Activated naive CD4-positive, alpha-beta T cell treated with anti-CD3 and anti-CD28 coated beads, Interleukin-2, amount 10 ng/mL, durations not matched to agents 7 days and 5 days (primary cell): ENCODE results near the gene ZBTB12.
"Not testable (repeated sequence)": the region's sequence is repeated elsewhere in the genome, so short reads cannot be mapped to it uniquely, and the experiment has no call there.

ENCODE experiments used
- CTCF ChIA-PET: fragments of 350-600 bp; sonication (Branson Sonifier 250); formaldehyde crosslinking; loops from one replicate; lab custom pipeline; 2021; ENCODE audit warnings: antibody characterized with exemption; lab: Charles Lee
- DNase-seq: peaks from one replicate; pipeline ENCODE4 v3.0.0-alpha.2; 2020
- H3K27ac Mint-ChIP-seq: one replicate; pipeline ENCODE4 v1.8.0; 2021; ENCODE audit warnings: mild to moderate bottlenecking, moderate library complexity, mixed read lengths
- H3K27me3 Mint-ChIP-seq: one replicate; pipeline ENCODE4 v1.8.0; 2021; ENCODE audit warnings: mild to moderate bottlenecking, mixed read lengths
- H3K36me3 Mint-ChIP-seq: one replicate; pipeline ENCODE4 v1.8.0; 2021; ENCODE audit warnings: mixed read lengths
- H3K4me1 Mint-ChIP-seq: one replicate; pipeline ENCODE4 v1.8.0; 2021; ENCODE audit warnings: mixed read lengths
- H3K4me3 Mint-ChIP-seq: one replicate; pipeline ENCODE4 v1.8.0; 2021; ENCODE audit warnings: mild to moderate bottlenecking, moderate library complexity, mixed read lengths
- H3K9me3 Mint-ChIP-seq: one replicate; pipeline ENCODE4 v1.8.0; 2021; ENCODE audit warnings: mixed read lengths

Gene ZBTB12

GRCh38 chr6:31935021-31935420 lies 33.1 kb upstream of the ZBTB12 start:
- H3K27me3 Mint-ChIP-seq, result peaks cover 25% of the 10 kb centered on the region
- no peak overlapping the region for H3K27ac Mint-ChIP-seq
- H3K36me3 Mint-ChIP-seq, result no peaks in the 10 kb centered on the region
- H3K4me1 Mint-ChIP-seq, result no peaks in the 10 kb centered on the region
- CTCF ChIA-PET, result no interaction called here
- no peaks in the 10 kb centered on the region for H3K9me3 Mint-ChIP-seq
- DNase-seq, result no peak
- H3K4me3 Mint-ChIP-seq, result no peak overlapping the region

DNA sequence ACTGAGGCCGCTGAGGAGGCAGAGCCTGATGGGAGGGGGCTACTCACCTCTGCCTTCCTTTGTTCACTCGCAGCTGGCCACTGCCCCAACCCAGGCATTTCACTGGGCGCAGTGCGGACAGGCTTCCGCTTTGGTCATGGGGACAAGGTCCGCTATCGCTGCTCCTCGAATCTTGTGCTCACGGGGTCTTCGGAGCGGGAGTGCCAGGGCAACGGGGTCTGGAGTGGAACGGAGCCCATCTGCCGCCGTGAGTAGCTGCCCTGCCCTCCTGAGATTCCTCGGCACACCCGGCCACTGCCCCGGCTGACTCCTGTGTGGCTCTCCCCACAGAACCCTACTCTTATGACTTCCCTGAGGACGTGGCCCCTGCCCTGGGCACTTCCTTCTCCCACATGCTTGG lies 31.7 kb upstream of the ZBTB12 start:
- CTCF ChIA-PET, result no interaction called here
- Mint-ChIP-seq H3K36me3 (no peaks in the 10 kb centered on the region), H3K4me1 (no peaks in the 10 kb centered on the region), H3K9me3 (no peaks in the 10 kb centered on the region), H3K27ac (no peak overlapping the region), H3K27me3 (peaks cover 21% of the 10 kb centered on the region), H3K4me3 (no peak overlapping the region)
- DNase-seq, result no peak

- H3K27ac Mint-ChIP-seq, DNase-seq, H3K36me3 Mint-ChIP-seq, H3K9me3 Mint-ChIP-seq, CTCF ChIA-PET, H3K4me3 Mint-ChIP-seq, H3K4me1 Mint-ChIP-seq: not testable (repeated sequence)
- H3K27me3 Mint-ChIP-seq, result peaks cover 29% of the 10 kb centered on the region
Measured at GRCh38 chr6:31932137-31932536, 30.3 kb upstream of the ZBTB12 start.

DNA sequence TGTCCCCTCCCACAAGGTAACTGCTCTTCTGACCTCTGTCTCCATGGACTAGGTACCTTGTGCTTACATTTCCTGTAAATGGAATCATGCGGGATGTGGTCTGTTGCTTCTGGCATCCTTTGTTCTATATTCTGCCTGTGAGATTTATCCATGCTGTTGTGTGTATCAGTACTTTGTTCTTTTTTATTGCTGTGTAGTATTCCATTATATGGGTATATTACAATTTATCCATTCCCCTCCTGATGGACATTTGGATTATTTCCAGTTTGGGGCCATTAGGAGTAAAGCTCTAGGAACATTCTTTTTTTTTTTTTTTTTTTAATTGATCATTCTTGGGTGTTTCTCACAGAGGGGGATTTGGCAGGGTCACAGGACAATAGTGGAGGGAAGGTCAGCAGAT lies 29.1 kb upstream of the ZBTB12 start:
- Mint-ChIP-seq H3K36me3 (no peaks in the 10 kb centered on the region), H3K27ac (no peak overlapping the region), H3K9me3 (no peaks in the 10 kb centered on the region), H3K4me1 (no peaks in the 10 kb centered on the region), H3K27me3 (peaks cover 26% of the 10 kb centered on the region), H3K4me3 (no peak overlapping the region)
- no peak for DNase-seq
- CTCF ChIA-PET, result no interaction called here

- Mint-ChIP-seq H3K36me3 (no peaks in the 10 kb centered on the region), H3K4me1 (no peaks in the 10 kb centered on the region), H3K27me3 (peaks cover 17% of the 10 kb centered on the region), H3K27ac (no peak overlapping the region), H3K9me3 (no peaks in the 10 kb centered on the region), H3K4me3 (no peak overlapping the region)
- no peak for DNase-seq
- CTCF ChIA-PET, result no interaction called here
Measured at GRCh38 chr6:31928672-31928939, 26.7 kb upstream of the ZBTB12 start.

- H3K27me3 Mint-ChIP-seq, result peaks cover 12% of the 10 kb centered on the region
- no peak overlapping the region for H3K27ac Mint-ChIP-seq
Measured at GRCh38 chr6:31927863-31928671, 26.2 kb upstream of the ZBTB12 start.

DNA sequence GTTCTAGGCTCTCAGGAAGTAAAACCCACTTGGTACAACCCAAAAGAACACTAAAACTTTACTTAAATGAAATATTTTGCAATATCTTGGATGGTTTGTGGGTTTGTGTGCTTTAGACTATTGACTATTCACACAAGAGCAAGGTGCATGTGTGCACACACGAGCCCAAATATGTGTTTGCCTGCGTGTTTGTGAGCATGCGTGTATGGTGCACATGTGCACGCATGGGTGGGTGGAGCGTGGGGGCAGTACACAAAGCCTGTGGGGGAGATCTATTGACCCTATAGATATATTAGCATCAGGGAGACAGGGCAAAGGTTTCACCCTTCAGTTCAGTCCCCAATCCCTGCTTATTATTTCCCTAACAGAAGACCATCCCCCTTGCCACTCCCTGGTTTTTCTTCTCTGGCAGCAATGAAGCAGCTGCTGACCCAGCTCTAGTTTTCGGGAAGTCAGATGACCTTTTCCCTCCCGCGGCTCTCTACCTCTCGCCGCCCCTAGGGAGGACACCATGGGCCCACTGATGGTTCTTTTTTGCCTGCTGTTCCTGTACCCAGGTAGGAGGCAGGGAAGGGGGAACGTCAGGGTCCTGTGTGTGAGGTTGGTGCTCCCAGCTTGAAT lies 25.5 kb upstream of the ZBTB12 start, which contains the start of gene C2:
TSS of gene C2 (plus strand) at position 476 of the 621 bp plus-strand sequence. CDS start at position 512, 36 bp downstream.
- CTCF ChIA-PET, result interaction anchor here (0.6 kb wide), 1 partner anchor 8 kb away, joined by 4 read pairs; no protein-coding TSS in a partner anchor
- H3K27ac Mint-ChIP-seq, result no peak within 1 kb of the TSS
- DNase-seq, result no peak
- H3K4me3 Mint-ChIP-seq, result no peak within 1 kb of the TSS
- no peaks in the 10 kb centered on the region for H3K4me1 Mint-ChIP-seq
- peaks cover 12% of the 10 kb centered on the region for H3K27me3 Mint-ChIP-seq
- no peaks in the 10 kb centered on the region for H3K9me3 Mint-ChIP-seq
- H3K36me3 Mint-ChIP-seq, result no peaks in the 10 kb centered on the region

More at GRCh38 chr6:31927863-31928671, 26.2 kb upstream of the ZBTB12 start:
- CTCF ChIA-PET, result no interaction called here
- H3K4me1 Mint-ChIP-seq, result no peaks in the 10 kb centered on the region
- H3K36me3 Mint-ChIP-seq, result no peaks in the 10 kb centered on the region
- no peaks in the 10 kb centered on the region for H3K9me3 Mint-ChIP-seq
- no peak overlapping the region for H3K4me3 Mint-ChIP-seq
- DNase-seq, result no peak

DNA sequence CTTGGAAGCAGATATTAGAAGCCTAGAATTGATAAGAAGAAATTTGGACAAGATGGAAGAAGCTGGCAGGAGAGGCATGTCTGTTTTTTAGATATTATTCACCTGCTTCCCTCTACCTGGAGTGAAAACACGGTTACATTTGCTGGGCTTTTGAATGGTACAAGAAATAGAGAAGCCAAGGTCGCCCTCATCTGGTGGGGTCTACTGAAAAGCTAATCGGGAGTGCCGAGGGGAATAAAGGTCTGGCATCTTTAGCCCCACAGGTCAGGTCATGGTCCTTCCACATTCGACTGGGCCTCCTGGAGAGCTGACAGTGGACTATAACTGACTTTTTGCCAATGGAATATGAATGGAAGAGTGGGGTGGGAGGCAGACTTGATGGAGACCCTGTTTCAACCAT lies 21.1 kb upstream of the ZBTB12 start:
- CTCF ChIA-PET, result interaction anchor here (0.8 kb wide), 2 partner anchors 239 to 375 kb away, joined by 3 read pairs; no protein-coding TSS in a partner anchor
- Mint-ChIP-seq H3K4me3 (no peak overlapping the region), H3K27ac (no peak overlapping the region), H3K4me1 (no peaks in the 10 kb centered on the region), H3K27me3 (peaks cover 24% of the 10 kb centered on the region), H3K9me3 (no peaks in the 10 kb centered on the region), H3K36me3 (no peaks in the 10 kb centered on the region)
- DNase-seq, result peak; percentile 53

DNA sequence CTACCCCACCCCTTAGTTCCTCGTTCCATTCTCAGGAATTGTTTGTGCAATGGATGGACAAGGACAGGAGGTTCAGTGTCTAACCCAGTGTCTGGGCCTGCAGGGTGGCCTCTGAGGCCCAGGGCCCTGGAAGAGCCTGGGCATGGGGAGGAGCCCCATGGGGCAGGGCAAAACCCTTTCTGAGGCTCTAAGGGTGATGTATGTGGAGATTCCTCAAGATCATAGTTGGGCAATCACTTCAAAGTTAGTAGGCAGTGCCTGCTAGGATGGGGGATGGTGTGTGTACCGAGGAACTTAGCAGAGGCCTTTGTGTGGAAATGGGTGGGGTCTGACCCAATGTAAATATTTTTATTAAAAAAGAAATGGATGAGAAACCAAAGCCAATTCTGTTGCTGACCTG lies 18.9 kb upstream of the ZBTB12 start:
- Mint-ChIP-seq H3K4me3 (no peak overlapping the region), H3K27me3 (peaks cover 22% of the 10 kb centered on the region), H3K36me3 (no peaks in the 10 kb centered on the region), H3K4me1 (no peaks in the 10 kb centered on the region), H3K27ac (no peak overlapping the region), H3K9me3 (no peaks in the 10 kb centered on the region)
- CTCF ChIA-PET, result interaction anchor here (1.8 kb wide), 1 partner anchor 32 kb away, joined by 7 read pairs; no protein-coding TSS in a partner anchor
- DNase-seq, result no peak

- H3K27ac Mint-ChIP-seq, result no peak overlapping the region
- no peak overlapping the region for H3K4me3 Mint-ChIP-seq
- H3K9me3 Mint-ChIP-seq, result no peaks in the 10 kb centered on the region
- no peak for DNase-seq
- no peaks in the 10 kb centered on the region for H3K36me3 Mint-ChIP-seq
- CTCF ChIA-PET, result interaction anchor here (1.8 kb wide), 1 partner anchor 33 kb away, joined by 7 read pairs; no protein-coding TSS in a partner anchor
- peaks cover 20% of the 10 kb centered on the region for H3K27me3 Mint-ChIP-seq
- no peaks in the 10 kb centered on the region for H3K4me1 Mint-ChIP-seq
Measured at GRCh38 chr6:31919624-31920303, 17.9 kb upstream of the ZBTB12 start.

DNA sequence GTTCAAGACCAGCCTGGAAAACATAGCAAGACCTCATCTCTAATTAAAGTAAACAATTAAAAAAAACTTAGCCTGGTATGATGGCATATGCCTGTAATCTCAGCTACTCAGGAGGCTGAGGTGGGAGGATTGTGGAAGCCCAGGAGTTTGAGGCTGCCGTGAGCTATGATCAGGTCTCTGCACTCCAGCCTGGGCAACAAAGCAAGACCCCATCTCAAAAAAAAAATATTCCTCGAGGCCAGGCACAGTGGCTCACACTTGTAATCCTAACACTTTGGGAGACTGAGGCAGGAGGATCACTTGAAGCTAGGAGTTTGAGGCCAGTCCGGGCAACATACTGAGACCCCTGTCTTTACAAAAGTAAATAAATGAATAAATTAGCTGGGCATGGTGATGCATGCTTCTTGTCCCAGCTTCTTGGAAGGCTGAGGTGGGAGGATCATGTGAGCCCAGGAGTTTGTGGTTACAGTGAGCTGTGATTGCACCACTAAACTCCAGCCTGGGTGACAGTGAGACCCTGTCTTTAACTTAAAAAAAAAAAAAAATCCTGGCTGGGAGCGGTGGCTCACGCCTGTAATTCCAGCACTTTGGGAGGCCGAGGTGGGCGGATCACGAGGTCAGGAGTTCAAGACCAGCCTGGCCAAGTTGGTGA lies 16.3 kb upstream of the ZBTB12 start:
- CTCF ChIA-PET, result interaction anchor here (0.7 to 1.5 kb wide), 3 partner anchors 26 to 65 kb away, joined by 3 to 4 read pairs (median 3); no protein-coding TSS in a partner anchor
- Mint-ChIP-seq H3K4me1 (no peaks in the 10 kb centered on the region), H3K4me3 (no peak overlapping the region), H3K27ac (no peak overlapping the region), H3K36me3 (no peaks in the 10 kb centered on the region), H3K9me3 (no peaks in the 10 kb centered on the region), H3K27me3 (peaks cover 19% of the 10 kb centered on the region)
- DNase-seq, result no peak

- Mint-ChIP-seq H3K4me3 (no peak overlapping the region), H3K27ac (no peak overlapping the region), H3K36me3 (no peaks in the 10 kb centered on the region), H3K4me1 (peaks cover 2% of the 10 kb centered on the region), H3K9me3 (no peaks in the 10 kb centered on the region), H3K27me3 (peaks cover 12% of the 10 kb centered on the region)
- no peak for DNase-seq
- CTCF ChIA-PET, result no interaction called here
Measured at GRCh38 chr6:31915756-31916155, 13.9 kb upstream of the ZBTB12 start.

DNA sequence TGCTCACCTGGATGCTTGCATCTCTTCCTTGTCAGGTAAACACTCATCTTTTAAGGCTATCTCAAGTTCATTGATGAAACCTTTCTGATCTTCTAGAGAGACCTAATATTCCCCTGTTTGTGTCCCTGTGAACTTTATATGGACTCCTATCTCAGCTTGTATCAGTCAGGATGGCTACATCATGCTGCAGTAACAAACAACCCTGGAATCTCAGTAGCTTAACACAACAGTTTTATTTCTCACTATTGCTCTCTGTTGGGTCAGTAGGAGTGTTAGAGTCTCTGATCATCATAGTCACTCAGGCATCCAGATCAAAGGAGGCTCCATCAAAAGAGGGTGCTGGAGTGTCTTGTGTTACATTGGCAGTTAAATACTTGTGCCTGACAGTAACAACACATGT lies 13.5 kb upstream of the ZBTB12 start:
- Mint-ChIP-seq H3K27me3 (peaks cover 9% of the 10 kb centered on the region), H3K4me3 (no peak overlapping the region), H3K36me3 (no peaks in the 10 kb centered on the region), H3K4me1 (peaks cover 2% of the 10 kb centered on the region), H3K9me3 (no peaks in the 10 kb centered on the region), H3K27ac (no peak overlapping the region)
- CTCF ChIA-PET, result no interaction called here
- DNase-seq, result no peak
